NOMO-1 treated with DMSO at 0.1 percent for 48 hours (cell line): ENCODE measurements around the gene SDK1.
A peak's percentile ranks its signal among the peaks of the same experiment; 100 is the strongest.

Experiments used
- DNase-seq: peaks from one replicate; lab custom pipeline; 2025; ENCODE audit not compliant: unreplicated experiment; lab: John Stamatoyannopoulos, UW

Gene SDK1

DNA sequence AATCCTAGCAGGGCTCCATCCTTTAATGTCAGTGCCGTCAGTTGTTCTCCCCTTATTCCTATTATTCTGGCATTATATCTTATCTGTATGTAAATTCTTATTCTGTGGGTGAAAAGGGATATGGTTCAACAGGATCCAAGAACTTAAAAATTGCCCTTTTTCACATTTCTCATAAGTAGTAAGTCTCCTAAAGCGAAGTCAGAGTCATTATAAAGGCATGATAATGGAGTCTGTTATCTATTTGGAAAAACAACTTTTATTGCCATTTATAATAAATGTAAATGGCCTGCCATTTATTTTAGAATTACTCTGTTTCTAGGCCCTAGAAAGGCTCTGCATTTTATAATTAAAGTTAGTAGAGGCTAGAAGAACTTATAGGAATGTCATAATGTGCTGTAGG is 31.3 kb downstream of the SDK1 start:
- no peak for DNase-seq

DNA sequence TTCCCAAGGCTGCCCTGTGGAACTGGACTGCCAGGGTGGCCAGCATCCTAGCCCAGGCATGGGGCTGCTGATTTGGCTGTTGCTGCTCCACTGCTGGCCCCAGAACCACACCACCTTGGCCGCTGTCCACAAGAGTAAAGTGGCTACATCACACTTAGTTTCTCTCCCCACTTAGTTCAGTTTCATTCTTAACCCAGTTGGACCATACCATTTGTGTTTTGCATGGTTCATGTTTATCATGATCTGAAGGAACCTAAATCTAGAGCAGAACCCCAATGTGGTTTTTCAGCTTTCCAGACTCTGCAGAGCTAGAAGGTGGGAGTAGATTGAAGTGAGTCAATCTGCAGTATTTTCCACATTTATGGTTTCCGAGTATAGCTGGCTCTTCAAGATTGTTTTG is 32.8 kb downstream of the SDK1 start:
- no peak for DNase-seq

DNA sequence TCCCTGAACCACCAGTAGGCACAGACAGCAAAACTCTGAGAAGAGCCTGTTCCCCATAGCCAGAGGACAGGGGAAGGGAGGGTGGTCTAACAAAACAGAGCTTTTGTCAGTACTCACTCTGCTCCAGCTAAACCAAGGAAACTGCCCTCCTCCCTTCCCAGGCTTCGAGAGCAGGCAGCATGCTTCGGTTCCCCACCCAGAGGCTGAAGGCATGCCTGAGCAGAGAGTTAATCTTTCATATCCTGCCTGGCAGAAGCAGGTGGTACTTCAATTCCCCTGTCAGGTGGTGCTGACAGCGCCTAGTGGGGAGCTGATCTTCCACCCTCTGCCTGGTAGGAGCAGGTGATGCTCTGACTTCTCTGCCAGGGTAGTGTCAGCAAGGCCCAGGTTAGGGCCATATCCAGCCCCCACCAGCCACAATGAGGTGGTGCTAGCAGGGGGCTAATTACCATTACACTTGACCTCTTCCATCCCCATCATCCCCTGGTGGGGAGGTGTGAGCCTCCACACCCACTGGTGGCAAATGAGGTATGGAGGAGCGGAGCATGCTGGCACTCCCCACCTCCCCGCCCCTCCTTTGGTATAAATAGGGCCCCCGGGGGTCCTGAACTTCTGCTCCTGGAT is 35.1 kb downstream of the SDK1 start:
- no peak for DNase-seq

DNA sequence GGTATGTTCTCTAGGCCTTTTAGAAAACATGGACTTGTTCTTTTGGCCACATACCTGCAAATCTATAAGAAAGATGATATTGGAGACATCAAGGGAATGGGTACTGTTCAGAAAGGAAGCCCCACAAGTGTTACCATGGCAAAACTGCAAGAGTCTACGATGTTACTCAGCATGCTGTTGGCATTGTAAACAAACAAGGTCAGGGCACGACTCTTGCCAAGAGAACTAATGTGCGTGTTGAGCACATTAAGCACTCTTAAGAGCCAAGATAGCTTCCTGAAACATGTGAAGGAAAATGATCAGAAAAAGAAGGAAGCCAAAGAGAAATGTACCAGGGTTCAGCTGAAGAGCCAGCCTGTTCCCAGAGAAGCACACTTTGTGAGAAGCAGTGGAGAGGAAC is 37.1 kb downstream of the SDK1 start:
- DNase-seq = no peak

DNA sequence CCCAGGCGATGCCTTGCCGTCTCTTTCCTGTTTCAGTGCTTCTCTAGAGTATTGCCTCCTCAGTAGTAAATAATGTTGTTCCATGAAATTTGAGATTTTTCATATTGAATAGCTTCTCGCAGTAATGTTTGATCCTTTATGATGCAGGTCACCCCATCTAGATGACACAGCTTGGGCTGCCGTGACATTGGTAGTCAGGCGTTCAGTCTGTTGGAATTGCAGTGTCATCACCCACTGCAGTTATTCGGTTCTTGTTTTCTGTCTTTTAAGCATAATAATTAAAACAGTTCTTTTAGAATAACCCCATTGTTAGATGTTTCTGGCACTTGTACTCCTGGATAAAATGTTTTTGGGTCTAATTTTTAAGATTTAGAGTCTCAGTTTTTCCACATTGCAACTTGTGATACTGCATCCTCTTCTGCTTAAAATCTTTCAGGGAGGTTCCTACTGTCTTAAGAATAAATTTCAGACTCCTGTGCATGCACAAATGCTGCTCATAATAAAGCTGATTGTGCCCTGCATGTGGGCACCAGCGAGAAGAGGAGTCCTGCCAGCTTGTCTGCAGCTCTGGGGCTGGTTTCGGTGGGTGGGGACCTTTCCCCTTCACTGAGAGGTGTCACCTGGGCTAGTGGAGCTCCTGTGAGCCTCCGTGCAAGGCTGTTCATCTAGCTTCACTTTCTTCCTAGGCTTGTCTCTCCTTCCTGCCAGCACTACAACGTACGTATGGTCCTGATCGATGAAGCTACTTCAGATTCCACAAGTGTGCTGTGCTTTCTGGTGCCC is 44.8 kb downstream of the SDK1 start:
- DNase-seq = no peak

DNA sequence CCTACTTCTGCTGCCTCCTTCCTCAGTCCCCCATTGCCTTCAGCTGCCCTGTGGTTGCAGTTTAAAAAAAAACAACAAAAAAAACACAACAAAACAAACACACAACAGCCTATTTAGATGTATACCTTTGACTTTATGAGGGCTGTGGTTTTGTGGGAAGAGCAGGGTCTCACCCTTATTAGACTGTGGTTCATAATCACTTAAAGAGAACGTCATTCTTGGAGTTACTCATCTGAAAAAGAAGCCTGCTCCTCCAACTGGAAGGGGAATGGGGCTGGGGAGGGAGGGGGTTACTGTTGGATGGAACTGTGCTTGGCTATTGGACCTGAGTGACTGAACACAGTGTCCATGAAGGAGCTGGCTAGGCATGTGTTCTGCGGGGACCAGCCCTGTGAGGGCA is 48.1 kb downstream of the SDK1 start:
- no peak for DNase-seq

DNA sequence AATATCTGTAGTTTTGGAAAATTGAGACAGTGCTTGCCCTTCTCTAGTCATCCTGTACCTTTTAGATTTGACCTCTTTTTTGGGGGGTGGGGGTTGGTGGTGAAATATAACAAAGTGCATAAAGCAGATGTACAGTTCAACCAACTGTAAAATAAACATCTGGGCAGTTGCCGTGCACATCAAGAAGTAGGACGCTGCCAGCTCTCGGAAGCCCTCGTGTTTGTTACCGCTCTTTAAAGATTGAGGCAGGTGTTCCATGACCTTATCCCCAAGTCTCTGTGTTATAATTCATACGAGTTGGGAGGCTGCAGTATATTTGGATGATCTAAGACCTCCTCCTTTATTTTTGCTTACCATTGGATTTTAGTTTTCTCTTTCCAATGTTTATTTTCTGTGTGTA is 55.1 kb downstream of the SDK1 start:
- no peak for DNase-seq

DNA sequence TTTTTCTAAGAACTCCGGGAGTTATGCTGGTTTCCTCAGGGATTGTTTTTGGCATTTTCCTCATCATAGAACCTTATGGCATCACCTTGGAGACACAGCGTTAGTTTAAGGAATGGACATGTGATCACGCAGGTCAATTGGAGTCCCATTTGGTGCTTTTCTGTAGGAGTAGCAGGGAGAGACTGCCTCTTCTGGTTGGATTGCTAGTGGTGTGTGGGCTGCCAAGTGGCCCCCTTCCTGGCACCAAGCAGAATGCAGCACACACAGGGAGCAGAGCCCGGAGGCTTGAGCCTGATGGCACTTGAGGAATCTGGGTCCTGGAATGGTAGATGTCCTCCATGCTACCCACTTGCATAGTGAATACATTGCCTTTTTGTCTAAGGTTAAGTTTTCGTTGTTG is 57.9 kb downstream of the SDK1 start:
- DNase-seq = no peak

DNA sequence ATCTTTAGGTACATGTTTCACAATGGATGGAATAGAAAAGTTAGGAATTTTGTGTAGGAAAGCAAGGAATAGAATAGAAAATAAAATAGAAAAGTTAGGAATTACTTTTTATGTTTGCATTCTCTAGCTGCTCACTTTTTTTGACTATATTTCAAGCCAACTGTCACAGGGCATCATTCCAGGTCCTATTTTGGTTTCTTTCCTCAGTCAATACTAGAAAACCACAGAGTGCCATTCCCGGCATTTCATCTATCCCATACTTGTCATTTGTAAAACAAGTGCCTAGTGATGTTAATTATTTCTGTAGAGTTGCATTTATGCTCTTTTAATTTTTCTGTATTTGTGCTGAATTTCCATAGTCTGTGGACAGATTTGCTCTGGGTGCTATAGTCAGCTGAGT is 66.2 kb downstream of the SDK1 start:
- DNase-seq = no peak

DNA sequence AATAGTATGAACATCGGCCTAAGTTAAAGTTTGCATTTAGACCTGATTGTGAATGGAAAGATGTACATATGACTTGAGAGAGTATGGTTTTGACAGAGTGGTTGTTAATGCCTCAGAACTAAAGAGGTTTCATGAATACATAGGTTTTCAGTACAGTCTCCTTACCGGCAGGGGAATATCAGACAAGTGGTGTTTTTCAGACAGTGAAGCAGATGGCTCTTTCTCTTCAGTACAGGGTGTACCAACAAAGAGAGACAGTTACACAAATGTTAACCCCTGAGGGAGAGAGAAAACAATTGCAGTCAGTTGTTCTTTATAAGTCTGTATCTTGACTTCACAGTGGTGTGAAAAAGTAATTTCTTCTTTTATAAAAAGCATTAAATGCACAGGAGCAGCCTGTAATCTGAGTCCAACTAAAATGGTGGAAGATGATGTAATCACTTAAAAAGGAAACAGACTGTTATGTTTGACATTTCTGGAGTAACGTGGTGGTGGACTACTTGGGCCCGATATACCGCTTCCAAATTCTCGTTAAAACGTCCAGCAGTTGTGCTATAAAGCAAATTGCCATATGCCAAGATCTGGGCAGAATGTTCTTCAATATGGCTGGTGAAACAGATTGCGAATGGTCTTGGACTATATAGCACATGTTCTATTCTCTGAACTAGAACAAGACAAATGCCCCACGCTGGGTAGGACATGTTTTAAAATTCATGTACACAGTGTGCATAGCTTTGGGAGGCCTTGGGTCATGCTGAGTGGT is 69.2 kb downstream of the SDK1 start:
- no peak for DNase-seq

DNA sequence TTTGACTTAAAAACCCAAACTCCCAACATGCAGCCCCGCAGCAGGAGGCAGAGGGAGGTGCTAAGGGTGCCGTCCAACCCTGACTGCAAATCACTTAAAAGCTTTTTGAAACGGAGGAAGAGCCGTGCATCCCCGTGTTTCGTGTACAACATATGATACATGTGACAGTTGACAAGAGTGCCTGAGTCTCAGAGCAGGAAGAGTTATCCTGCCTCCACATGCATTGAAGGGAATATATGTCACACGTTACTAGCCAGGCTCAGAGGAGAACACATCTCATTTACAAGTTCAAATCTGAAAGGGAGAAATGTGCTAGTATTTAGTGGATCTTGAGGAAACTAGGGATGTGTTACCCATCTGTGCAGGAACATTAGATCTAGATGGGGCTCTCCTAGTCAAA is 69.9 kb downstream of the SDK1 start:
- no peak for DNase-seq

DNA sequence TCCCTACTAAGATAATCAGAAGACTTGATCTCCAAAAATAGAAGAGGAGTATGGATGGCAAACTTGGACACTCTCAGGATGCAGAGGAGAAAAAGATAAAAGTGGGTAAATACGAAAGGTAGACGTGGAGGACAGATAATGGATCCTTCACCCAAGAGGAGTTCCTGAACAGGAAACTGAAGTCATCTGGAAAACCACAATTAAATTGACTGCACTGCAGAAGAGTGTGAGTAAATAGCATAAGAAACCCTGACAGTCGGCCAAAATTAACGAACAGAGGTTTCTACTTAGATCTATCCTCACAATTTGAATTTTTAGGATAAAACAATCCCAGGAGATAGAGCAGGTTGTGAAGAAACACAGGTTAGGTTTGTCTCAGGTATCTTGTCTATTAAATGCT is 70.5 kb downstream of the SDK1 start:
- DNase-seq = peak; percentile 1

DNA sequence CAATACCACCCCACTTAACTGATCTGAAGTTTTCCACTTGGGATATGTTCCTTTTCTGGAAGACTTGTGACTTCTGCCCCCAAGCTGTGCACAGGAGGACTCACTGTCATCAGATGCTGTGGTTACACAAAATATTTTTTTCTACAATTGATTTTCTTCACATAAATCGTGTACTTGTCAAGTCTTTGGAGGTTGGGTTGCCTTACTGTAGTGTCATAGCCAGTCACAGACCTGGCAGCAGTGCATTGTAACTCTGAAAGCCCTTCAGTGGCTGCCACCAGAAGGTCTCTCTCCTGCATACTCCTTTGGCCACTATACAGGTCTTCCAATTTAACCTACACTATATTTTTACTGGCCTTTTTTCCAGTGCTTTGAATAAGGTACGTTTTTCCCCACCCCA is 73.2 kb downstream of the SDK1 start:
- no peak for DNase-seq

DNA sequence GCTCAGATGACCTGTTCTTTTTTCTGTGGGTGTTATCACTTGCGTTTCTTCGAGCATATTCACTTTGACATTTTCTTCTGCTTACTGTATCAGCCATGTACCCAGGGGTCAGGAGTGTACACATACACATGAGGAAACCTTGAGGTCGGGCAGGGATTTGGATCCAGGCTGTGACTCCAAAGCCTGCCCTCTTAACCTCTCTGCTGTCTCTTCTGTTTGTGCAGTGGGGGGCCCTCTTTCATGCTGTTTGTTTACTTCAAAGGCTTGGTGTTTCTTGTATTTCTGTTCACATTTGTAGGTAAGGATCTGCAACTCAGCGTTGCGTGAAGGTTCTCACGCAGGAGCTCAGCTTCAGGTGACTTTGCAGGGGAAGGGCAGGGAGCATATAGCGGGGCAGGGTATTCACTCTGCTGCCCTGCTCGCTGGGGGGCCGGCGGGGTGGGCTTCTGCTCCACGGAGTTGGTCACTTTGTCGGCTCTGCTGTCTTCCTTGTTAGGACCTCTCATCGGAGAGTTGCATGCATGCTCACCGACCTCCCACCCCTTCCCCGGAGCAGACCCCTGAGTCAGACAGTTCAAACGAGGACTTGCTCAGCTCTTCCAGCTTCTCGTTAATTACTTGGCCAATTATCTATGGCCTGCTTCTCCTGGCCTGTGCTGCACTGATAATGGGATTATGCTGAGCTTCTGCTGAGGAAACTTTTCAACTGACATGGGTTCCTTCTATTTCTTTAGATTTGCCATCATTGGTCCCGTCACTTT is 77.5 kb downstream of the SDK1 start:
- DNase-seq = no peak

DNA sequence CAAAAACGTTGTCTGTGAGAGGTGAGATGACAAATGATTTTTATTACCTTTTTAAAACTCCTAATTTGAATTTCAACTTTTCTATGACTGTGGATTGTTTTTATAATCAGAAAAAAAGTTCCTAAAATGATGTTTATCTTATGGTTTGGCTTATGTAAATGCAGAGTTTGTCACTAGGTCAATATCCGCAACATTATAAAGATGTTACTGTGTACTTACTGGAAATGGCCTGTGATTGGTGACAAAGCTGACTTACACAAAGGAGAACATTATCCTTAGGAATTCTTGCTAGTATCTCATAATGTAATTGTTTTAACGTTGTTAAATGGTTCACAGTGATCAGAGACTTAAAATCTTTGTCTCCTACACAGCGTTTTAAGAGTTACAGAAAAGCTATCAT is 79.0 kb downstream of the SDK1 start:
- DNase-seq = no peak

DNA sequence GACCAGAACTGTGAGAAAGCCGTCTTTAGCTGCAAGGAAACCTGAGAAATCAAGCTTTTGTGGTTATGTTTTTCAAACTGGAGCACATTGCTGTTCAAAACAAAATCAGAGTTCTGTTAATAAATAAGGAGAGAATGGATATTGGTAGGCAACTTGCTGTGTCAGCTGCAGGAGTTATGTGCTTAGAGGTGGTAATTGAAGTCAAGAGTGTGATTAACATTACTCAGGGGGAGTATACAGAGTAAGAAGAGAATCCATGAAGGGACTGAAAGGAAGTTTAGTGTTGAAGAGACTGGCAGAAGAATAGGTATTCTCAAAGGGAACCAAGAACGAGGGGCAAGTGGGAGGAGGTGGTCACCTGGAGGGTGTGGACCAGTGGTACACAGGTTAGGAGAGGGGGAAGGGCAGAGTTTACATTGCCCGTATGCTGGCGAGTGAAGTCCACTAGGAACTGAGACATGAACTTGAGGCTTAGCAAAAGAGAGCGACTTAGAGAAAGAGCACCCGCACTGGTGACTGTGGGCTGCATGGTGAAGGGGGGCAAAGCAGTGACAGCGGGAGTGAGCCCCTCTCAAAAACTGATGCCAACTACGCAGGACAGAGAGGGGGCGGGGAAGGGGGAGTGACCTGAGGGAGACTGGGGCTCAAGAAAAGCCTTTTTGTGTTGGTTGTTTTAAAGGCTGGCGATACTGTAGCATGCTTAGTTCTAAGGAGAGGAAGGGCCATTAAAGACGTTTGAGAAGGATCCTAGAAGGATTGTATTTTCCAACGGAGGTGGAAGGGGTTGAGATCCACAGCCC is 80.0 kb downstream of the SDK1 start:
- DNase-seq = no peak

DNA sequence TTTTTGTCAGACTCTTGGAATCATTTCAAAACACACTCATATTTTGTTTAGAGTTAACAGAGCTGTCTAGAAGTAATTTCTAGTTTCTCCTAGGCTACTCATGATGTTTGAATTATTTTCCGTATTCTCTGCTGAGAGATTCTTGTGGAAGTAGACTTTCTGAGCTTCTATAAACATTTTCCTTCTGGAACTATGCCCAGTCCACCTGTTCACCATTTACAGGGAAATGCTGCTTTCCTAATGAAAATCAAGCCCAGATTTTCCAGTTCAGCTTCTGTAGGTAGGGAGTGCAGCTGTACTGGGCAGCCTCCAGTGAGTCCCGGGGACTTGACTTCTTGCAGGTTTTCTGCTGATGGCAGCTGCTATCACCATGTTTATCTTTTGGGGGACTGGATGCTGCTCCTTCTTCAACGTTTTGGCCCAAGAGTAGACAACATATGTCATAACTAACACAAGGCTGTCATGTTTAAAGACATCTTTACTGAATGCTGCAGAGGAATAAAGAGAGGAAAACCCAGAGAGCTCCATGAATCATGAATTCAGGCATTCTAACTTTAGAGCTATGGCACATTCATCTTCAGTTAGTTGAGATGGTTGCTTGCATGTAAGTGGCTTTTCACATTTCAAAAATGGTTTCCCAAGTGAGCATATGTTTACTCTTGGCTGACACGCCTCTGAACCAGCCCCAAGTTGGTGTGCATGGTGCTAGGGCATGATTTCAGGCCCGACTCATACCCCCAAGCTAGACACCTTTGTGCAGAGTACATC is 85.6 kb downstream of the SDK1 start:
- DNase-seq = no peak

DNA sequence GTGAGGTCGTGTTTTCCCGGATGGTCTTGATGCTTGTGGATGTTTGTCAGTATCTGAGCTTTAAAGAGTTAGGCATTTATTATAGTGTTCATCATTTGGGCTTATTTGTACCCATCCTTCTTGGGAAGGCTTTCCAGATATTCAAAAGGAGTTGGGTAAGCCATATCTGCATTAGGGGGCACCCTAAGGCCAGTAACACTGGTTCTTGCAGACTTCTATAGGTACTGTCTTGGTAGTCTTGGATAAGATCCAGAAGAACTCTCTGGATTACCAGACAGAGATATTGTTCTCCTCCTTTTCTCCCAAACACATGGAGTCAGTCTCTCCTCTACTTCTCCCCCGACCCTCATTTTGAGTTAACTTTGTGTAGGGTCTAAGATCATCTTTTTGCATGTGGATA is 92.8 kb downstream of the SDK1 start:
- no peak for DNase-seq

DNA sequence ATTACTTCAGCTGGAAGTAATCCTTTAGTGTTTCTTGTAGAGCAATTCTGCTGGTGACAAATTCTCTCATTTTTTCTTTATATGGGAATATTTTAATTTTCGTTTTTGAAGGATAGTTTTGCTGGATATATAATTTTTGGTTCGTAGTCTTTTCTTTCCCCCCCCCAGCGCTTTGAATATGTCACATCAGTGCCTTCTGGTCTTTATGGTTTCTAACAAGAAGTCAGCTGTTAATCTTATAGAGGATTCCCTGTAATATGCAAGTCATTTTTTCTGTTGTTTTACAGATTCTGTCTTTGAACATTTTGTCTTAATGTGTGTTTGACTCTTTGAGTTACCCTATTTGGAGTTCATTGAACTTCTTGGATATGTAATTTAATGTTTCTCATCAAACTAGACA is 96.3 kb downstream of the SDK1 start:
- DNase-seq = no peak

DNA sequence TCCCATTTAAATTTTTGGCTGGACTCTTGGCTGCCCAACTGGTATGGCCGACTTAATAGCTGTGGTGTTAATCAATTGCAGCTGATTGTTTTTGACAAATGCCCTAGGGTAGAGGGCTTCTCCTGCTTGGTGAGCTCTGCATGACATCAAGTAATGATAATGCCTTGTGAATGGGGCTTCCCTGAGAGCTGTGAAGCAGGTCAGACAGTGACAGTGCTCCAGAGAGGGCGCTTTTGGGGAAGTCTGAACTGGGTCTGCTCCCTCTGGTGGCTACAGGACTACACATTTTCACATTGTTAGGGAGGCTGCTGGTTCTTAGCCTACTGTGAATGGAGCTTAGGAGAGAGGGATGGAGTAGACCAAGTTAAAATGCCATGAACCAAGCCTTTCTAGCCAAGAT is 98.8 kb downstream of the SDK1 start:
- peak; percentile 5 for DNase-seq
